Activated T-helper 1 cell treated with Interleukin-2 at 50 U/mL for 16 hours (primary cell): ENCODE results near the gene SLC12A8.
A peak's percentile ranks its signal among the peaks of the same experiment; 100 is the strongest.

ENCODE experiments used
- DNase-seq: peaks from one replicate; pipeline ENCODE4 v3.0.0-alpha.2; 2020; ENCODE audit warnings: low read depth

The SLC12A8 gene

GRCh38 chr3:125052624-125053303 lies 159.8 kb downstream of the SLC12A8 start:
- DNase-seq, result no peak

GRCh38 chr3:125051715-125052581 lies 160.6 kb downstream of the SLC12A8 start:
- DNase-seq, result peak; percentile 51

GRCh38 chr3:125051205-125051604 lies 161.3 kb downstream of the SLC12A8 start:
- DNase-seq, result no peak

GRCh38 chr3:125050488-125051090 lies 162.0 kb downstream of the SLC12A8 start:
- DNase-seq, result no peak

GRCh38 chr3:125048282-125048681 lies 164.3 kb downstream of the SLC12A8 start:
- no peak for DNase-seq

- no peak for DNase-seq
Observed at GRCh38 chr3:125045965-125046364, 166.6 kb downstream of the SLC12A8 start.

- no peak for DNase-seq
Observed at GRCh38 chr3:125045194-125045593, 167.4 kb downstream of the SLC12A8 start.

- no peak for DNase-seq
Observed at GRCh38 chr3:125043599-125044151, 168.9 kb downstream of the SLC12A8 start.

GRCh38 chr3:125042725-125043406 lies 169.7 kb downstream of the SLC12A8 start:
- DNase-seq, result no peak

- DNase-seq, result no peak
Observed at GRCh38 chr3:125039131-125040100, 173.1 kb downstream of the SLC12A8 start.

GRCh38 chr3:125037498-125038150 lies 174.9 kb downstream of the SLC12A8 start:
- no peak for DNase-seq

- DNase-seq, result no peak
Observed at GRCh38 chr3:125035217-125035616, 177.3 kb downstream of the SLC12A8 start.

GRCh38 chr3:125033616-125034015 lies 178.9 kb downstream of the SLC12A8 start:
- DNase-seq, result no peak

GRCh38 chr3:125033135-125033534 lies 179.4 kb downstream of the SLC12A8 start:
- DNase-seq, result no peak

GRCh38 chr3:125032683-125033082 lies 179.9 kb downstream of the SLC12A8 start:
- DNase-seq, result no peak
